Hair follicle dermal papilla cell (primary cell): Measurements from ENCODE around the gene GAGE10. TPM values are rescaled to one million over a fixed set of nuclear protein-coding genes. Genes with fewer than 3 reads are reported as not detected.

Experiments used
- total RNA-seq: library from RNA; depleted of rRNA; stranded (reverse); fragments of >200 nt; gene quantifications from 2 replicates; pipeline ENCODE4 v1.2.3, GENCODE V29; 2012

GAGE10 gene, protein sequence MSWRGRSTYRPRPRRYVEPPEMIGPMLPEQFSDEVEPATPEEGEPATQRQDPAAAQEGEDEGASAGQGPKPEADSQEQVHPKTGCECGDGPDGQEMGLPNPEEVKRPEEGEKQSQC
- total RNA-seq, result not detected in 2 replicates

GRCh38 chrX:49303346-49303745 is at the start of gene GAGE10:
Gene GAGE10 (plus strand): TSS chrX:49303646. CDS start chrX:49304860, 1,214 bp downstream.

DNA sequence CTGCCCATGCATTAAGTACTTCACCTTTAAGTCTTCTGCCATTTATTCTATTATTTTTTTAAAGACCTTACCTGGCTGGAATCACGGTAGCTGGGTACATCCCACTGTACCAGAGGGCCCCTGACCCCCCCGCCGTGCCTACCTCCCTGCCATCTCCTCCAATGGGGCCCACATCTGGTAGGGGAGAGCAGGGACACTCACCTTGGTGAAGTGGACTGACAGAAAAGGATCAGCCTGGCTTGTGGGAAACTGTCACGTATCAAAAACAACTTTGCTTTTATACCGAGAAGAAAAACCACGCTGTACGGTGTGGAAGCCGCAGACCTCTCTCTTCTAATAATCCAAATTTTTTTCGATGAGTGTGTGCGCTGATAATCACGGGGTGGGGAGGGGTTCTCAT is 39.0 kb upstream of the GAGE10 start, which contains the start of gene FOXP3:
FOXP3 (minus strand) TSS at position 251 of the 400 bp plus-strand sequence. CDS start 6,205 bp downstream, outside the sequence.

GRCh38 chrX:49269767-49270248 is 33.6 kb upstream of the GAGE10 start, which contains the start of gene PPP1R3F:
Gene PPP1R3F (plus strand): TSS chrX:49269793. CDS start chrX:49269870, 77 bp downstream.

GRCh38 chrX:49321737-49322136 is 18.3 kb downstream of the GAGE10 start, which contains the start of gene GAGE12J:
Gene GAGE12J (plus strand): TSS chrX:49322037. CDS start chrX:49323194, 1,157 bp downstream.

GRCh38 chrX:49331282-49331681 is 27.8 kb downstream of the GAGE10 start, which contains the start of gene GAGE13:
Gene GAGE13 (plus strand): TSS chrX:49331582. CDS start chrX:49332738, 1,156 bp downstream.

Other genes starting within 250 kb of the GAGE10 start
- 1.1 and 1.9 TPM in 2 replicates for gene CCDC120, start 244.6 kb upstream of the GAGE10 start, total RNA-seq
- 15.1 and 16.6 TPM in 2 replicates for gene PRAF2, start 229.6 kb upstream of the GAGE10 start, total RNA-seq
- gene WDR45, start 223.8 kb upstream of the GAGE10 start, total RNA-seq, result 71.3 and 72.2 TPM in 2 replicates
- 15.4 and 16.9 TPM in 2 replicates for gene GPKOW, start 179.9 kb upstream of the GAGE10 start, total RNA-seq
- 1.9 and 2.2 TPM in 2 replicates for gene MAGIX, start 140.9 kb upstream of the GAGE10 start, total RNA-seq
- gene PLP2, start 131.7 kb upstream of the GAGE10 start, total RNA-seq, result 26.4 and 35.5 TPM in 2 replicates
- 9.6 and 13.0 TPM in 2 replicates for gene PRICKLE3, start 117.3 kb upstream of the GAGE10 start, total RNA-seq
- 0.49 and 0.73 TPM in 2 replicates for gene SYP, start 103.5 kb upstream of the GAGE10 start, total RNA-seq
- not detected in 2 replicates for gene CACNA1F, start 70.3 kb upstream of the GAGE10 start, total RNA-seq
- 13.6 and 14.1 TPM in 2 replicates for gene CCDC22, start 68.2 kb upstream of the GAGE10 start, total RNA-seq
- not detected in 2 replicates for gene FOXP3, start 38.9 kb upstream of the GAGE10 start, total RNA-seq
- 5.6 and 7.0 TPM in 2 replicates for gene PPP1R3F, start 33.9 kb upstream of the GAGE10 start, total RNA-seq
- gene GAGE12J, start 18.4 kb downstream of the GAGE10 start, total RNA-seq, result not detected in 2 replicates
- gene GAGE13, start 27.9 kb downstream of the GAGE10 start, total RNA-seq, result not detected in 2 replicates
- not detected in 2 replicates for gene GAGE12C, start 228.5 kb downstream of the GAGE10 start, total RNA-seq
- gene GAGE12D, start 238.1 kb downstream of the GAGE10 start, total RNA-seq, result not detected in 2 replicates
- not detected in 2 replicates for gene GAGE12E, start 247.6 kb downstream of the GAGE10 start, total RNA-seq